ENCODE measurements around the gene TSEN15.

Gene TSEN15

DNA sequence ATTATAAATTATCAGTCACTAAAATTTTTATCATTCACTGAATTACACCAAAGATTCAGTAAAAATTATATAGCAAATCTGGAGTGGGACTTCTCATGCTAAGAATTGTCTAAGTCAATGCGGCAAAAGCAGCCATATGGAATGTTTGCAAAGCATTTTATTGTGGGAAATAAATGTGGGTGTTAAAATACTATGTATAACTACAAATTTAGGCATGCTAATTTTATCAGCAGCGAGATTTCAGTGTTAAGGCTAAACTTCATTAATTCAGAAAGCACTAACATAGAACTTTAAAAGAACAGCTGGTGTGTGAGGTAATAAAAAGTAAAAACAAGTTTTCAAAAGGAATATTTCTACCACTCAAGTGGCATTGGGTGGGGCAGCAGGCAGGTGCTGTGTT, 35.4 kb upstream of the TSEN15 start:
- no peak overlapping the region for H3K4me3 ChIP-seq (replicated peaks in 1 of 2; ENCODE audit: low read depth in 2 of 2, low read length in 2 of 2)
- TF ChIP-seq, protein P1, sequence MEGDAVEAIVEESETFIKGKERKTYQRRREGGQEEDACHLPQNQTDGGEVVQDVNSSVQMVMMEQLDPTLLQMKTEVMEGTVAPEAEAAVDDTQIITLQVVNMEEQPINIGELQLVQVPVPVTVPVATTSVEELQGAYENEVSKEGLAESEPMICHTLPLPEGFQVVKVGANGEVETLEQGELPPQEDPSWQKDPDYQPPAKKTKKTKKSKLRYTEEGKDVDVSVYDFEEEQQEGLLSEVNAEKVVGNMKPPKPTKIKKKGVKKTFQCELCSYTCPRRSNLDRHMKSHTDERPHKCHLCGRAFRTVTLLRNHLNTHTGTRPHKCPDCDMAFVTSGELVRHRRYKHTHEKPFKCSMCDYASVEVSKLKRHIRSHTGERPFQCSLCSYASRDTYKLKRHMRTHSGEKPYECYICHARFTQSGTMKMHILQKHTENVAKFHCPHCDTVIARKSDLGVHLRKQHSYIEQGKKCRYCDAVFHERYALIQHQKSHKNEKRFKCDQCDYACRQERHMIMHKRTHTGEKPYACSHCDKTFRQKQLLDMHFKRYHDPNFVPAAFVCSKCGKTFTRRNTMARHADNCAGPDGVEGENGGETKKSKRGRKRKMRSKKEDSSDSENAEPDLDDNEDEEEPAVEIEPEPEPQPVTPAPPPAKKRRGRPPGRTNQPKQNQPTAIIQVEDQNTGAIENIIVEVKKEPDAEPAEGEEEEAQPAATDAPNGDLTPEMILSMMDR (IDR thresholded peaks at IDR 0.05; ENCODE audit: low read depth, low read length), result no peak
- no peak for DNase-seq (ENCODE audit: low read depth in 2 of 2)

DNA sequence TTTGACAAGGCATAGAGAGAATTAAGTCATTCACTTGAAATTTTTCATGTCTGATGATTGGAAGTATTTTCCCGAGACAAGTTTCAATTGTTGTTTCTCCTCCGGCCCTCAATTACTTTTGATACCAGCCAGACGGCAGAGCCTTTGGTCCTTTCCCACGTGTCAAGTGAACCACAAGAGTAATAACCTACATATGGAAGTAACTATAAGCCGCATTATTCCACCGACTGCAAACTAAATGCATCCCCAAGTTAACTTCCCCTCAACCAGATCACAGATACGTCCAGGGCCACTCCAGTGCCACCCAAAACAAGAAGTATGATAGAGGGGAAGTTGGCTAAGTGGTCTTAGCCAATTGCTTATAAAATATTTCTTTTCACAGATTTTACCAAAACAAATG, 34.2 kb upstream of the TSEN15 start:
- H3K4me3 ChIP-seq (replicated peaks in 1 of 2; ENCODE audit: low read depth in 2 of 2, low read length in 2 of 2), result no peak overlapping the region
- DNase-seq (ENCODE audit: low read depth in 2 of 2), result no peak
- TF ChIP-seq, protein P1 (IDR thresholded peaks at IDR 0.05; ENCODE audit: low read depth, low read length), result no peak

GRCh38 chr1:184018622-184019021, 32.9 kb upstream of the TSEN15 start:
- DNase-seq (ENCODE audit: low read depth in 2 of 2), result no peak
- H3K4me3 ChIP-seq (replicated peaks in 1 of 2; ENCODE audit: low read depth in 2 of 2, low read length in 2 of 2), result no peak overlapping the region
- TF ChIP-seq, protein P1 (IDR thresholded peaks at IDR 0.05; ENCODE audit: low read depth, low read length), result no peak

DNA sequence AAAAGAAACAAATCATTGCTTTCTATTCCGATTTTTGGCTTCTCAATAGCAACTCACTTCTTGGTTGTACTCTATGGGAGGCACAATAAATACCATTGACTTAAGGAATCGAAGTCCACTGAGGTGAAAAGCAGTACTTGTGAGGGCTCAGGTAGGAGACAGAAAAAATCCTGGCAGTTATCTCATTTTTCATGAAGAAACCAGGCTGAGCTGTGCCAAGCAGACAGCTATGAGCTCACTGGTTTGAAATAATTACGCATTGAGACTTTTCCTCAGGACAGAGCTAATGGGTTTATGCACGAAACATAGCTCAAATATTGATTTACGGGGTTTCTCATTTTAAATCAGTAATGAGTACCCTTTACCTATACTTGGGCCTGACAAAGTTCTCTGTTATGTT, 32.5 kb upstream of the TSEN15 start:
- DNase-seq (ENCODE audit: low read depth in 2 of 2), result no peak
- TF ChIP-seq, protein P1 (IDR thresholded peaks at IDR 0.05; ENCODE audit: low read depth, low read length), result no peak
- H3K4me3 ChIP-seq (replicated peaks in 1 of 2; ENCODE audit: low read depth in 2 of 2, low read length in 2 of 2), result no peak overlapping the region

- H3K4me3 ChIP-seq (replicated peaks in 1 of 2; ENCODE audit: low read depth in 2 of 2, low read length in 2 of 2), result no peak overlapping the region
- DNase-seq (ENCODE audit: low read depth in 2 of 2), result no peak
- TF ChIP-seq, protein P1 (IDR thresholded peaks at IDR 0.05; ENCODE audit: low read depth, low read length), result no peak
These were observed 32.0 kb upstream of the TSEN15 start for GRCh38 chr1:184019506-184019905.

DNA sequence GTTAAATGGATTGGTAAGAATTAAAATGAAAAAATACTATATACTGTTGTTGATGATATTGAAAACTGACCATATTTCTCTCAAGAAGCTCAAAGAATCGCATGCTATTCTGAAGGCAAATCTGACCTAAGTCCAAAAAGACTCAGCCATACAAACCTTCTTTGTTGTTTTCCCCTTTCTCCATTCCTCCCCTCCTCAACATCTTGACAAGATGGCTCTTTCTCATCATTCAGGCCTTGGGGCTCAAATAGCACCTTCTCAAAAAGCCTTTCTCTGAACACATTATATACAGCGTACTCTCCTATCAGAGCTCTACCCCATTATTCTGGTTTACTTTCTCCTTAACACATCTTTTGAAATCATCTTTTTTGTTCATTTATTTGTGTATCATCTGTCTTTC, 31.2 kb upstream of the TSEN15 start:
- H3K4me3 ChIP-seq (replicated peaks in 1 of 2; ENCODE audit: low read depth in 2 of 2, low read length in 2 of 2), result no peak overlapping the region
- no peak for DNase-seq (ENCODE audit: low read depth in 2 of 2)
- TF ChIP-seq, protein P1 (IDR thresholded peaks at IDR 0.05; ENCODE audit: low read depth, low read length), result no peak

DNA sequence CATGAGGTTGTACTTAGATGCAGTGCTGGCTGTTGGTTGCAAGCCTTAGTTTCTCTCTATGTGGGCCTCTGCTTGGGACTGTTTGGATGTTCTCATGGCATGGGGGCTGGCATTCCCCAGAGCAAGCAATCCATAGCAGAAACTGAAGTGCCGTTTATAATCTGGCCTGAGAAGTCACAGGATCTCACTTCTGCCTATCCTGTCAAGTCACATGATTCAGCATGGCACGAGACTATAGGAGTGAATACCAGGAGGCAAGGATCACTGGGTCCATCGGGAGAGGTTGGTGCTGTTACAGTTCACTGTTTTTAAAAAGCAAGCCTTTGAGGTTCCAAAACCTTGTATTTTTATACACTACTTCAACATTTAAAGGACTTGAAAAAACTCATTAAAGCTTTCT, 30.7 kb upstream of the TSEN15 start:
- TF ChIP-seq, protein P1 (IDR thresholded peaks at IDR 0.05; ENCODE audit: low read depth, low read length), result no peak

More for the DNA sequence above, 30.7 kb upstream of the TSEN15 start:
- no peak for DNase-seq (ENCODE audit: low read depth in 2 of 2)
- H3K4me3 ChIP-seq (replicated peaks in 1 of 2; ENCODE audit: low read depth in 2 of 2, low read length in 2 of 2), result no peak overlapping the region

Measured in cardiac fibroblast (primary cell).